Superior temporal gyrus (tissue), 1 donor: ENCODE measurements around the gene PROX2.

Source experiments
- DNase-seq: peaks from one replicate; pipeline ENCODE4 v3.0.0-alpha.2; 2016; ENCODE audit errors: extremely low spot score

The PROX2 gene

GRCh38 chr14:74846968-74847665 is 28.8 kb downstream of the PROX2 start:
- no peak for DNase-seq

- DNase-seq, result no peak
Observed at GRCh38 chr14:74846168-74846567, 29.8 kb downstream of the PROX2 start.

DNA sequence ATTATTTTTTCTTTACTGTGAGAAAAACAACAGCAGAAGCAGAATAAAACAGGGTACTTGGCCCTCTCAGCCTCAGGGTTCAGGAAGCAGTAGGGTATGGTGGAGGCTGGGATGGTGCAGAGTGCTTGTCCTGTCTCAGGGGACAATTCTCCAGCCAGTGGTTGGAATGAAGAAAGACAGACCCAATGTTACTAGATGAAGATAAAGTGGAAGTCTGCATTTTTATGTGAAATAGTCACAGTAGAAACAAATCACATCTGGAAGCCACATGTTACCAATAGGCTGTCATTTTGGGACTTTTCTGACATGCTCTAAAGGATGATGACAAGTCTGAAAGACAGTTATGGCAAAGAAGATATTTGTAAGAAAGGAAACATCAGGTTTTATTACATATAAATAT is 32.3 kb downstream of the PROX2 start:
- DNase-seq, result no peak

DNA sequence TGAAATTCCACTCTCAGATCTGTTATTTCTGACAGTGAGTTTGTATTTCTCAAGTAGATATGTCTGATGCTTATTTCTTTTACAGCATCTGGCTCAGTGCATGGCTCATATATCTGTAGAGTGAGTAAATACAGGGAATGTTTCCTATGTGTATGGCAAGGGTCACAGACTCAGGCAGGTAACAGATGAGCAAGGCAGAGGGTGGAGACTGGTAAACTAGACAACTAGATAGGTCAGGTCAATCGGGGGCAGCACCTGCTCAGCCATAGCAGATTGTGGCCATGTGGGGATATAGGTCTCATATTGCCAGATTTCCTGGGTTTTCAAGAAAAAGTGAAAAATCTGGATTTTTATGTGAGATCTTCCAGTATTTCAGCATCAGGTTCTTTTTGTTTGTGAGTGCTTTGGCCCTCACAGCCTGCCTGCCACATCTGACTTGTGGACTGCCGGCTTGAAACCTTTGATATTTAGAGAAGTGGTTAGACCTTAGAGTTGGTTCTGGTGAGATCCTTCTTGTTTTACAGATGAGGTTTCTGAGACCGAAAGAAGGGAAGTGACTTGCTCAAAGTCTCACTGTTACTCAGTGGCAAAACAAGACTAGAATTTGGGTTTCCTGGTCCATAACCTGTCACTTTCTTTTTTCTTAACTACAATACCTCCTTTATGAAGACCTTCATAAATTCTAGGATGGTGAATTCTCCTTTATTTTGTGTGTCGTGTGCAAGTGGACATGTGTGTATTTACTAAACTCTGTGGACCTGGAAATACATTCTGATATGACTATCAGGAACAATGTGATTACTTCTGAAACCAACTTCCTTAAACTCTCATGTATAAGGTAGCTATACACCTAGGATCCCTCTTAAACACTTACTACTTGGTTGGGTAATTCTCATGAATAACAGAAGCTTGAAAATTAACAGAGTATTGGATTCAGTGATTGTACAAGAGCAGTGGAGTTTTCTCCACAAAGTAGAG is 34.4 kb downstream of the PROX2 start:
- DNase-seq, result no peak

DNA sequence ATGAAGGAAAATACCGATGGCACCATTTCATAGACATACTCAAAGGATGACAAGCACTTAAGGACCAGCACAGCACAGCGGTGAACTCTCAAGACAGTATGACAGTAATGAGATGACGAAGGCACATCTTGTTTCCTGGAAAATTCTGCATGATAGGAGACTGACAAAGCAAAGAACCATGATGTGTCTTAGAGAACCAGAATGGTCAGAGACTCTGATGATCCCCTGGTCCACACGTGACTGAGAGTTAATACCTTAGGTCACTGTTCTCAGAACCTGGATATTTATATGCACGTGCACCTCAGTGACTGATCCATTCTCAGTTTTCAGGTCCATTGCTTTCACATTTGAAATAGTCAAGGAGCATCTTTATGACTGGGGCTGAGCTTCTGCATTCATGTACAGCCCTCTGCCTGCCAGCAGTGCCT is 35.3 kb downstream of the PROX2 start:
- DNase-seq, result no peak

GRCh38 chr14:74838166-74838565 is 37.8 kb downstream of the PROX2 start:
- DNase-seq, result no peak

DNA sequence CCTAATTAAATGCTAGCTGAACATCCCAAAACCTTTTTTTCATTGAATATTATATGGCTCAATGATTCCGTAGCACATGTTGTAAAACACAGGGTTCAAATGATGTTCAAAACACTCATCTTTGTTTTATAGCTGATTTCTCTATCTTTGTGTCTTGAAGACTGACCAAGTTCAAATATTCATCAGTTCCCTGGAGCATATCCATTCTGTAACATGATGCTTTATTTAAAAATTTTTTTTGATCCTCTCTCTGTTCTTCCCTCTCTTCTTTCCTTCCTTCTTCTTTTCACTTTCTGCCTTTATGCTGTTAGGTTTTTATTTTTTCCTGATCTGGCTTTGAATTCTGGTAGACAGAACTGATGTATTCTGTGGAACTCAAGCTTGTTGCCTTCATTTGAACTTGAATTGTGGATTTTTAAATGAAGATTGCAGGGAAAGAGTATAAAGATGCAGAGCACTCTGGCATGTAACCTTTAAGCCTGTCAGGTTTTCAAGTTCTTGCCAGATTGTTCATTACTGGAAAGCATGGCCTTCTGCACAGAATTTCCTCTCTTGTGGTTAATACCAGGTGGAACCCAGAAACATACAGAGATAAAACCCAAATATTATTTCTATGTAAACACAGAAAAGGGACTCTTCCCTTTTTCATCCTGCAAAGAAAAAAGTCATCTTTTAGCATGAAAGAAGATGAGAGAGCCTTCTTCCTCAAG is 39.5 kb downstream of the PROX2 start:
- no peak for DNase-seq

- no peak for DNase-seq
Observed at GRCh38 chr14:74835645-74836250, 40.2 kb downstream of the PROX2 start.

GRCh38 chr14:74834692-74835392 is 41.1 kb downstream of the PROX2 start:
- no peak for DNase-seq

DNA sequence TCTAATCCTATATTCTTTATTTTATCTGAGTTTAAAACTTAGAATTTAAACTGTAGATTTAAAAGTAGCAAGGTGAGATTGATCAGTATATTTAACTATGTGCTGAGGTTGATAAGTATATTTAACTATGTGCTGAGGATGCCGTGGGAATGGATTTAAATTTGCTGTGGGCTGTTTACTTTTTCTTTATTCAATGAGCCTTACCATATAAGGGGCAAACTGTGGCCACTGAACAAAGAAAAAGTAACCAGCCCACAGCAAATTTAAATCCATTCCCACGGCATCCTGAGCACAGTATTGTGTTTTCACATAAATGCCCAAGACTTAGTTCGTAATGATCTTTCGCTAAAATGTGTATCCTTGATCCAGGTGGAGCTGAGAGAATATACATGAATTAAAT is 43.1 kb downstream of the PROX2 start:
- DNase-seq, result no peak

DNA sequence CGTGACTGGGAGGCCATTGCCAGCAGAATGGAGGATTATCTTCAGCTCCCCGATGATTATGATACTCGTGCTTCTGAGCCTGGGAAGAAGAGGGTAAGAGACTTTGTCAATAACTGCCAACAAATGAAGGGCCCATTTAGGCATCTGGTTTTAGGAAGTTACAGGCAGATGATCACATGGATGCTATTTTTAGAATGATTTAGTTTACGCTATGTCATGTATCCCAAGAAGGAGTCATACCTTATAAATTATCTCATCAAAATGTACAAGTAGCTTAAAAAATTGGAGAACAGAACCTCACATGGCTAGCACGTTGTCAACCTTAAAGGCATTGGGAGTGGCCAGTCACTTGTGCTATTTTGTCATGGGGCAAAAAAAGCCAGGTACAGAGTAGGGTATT is 46.7 kb downstream of the PROX2 start:
- DNase-seq, result no peak

DNA sequence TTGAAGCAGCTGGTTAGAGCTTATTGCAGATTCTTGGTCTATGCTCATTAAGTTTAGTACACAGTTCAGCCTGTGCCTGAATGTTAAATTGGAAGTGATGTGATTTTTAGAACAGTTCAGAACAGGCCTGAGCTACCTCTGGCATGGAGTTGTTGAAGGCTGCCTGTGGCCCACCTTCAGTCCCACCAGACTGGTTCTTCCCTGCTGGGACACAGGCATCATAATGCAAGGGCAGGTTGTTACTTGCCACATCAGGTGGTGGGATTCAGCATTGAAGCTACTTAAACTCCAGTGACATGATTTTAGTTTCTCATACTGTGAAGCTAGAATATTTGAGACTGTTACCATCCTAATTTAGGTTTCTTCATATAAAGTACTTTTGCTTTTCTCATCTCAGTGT is 49.4 kb downstream of the PROX2 start:
- no peak for DNase-seq
